Aorta (tissue), 5 donors: ENCODE measurements around the gene RNF32. TPM values are rescaled to one million over a fixed set of nuclear protein-coding genes. Genes with fewer than 3 reads are reported as not detected.

Experiments used
- ATAC-seq: fragments of 200-7000 bp; cut with Tn5 transposase; one replicate; pipeline ENCODE4 v1.9.1; 2022; ENCODE audit warnings: moderate library complexity; ENCODE audit not compliant: low FRiP score
- DNase-seq, 2 donors: peaks; one replicate each; pipeline ENCODE4 v3.0.0-alpha.2; 2020
- H3K27ac ChIP-seq, 2 donors: one replicate each; pipeline ENCODE4 v1.5.1; 2013; ENCODE audit warnings: low read length in 2 of 2, mild to moderate bottlenecking in 2 of 2, moderate library complexity in 2 of 2, control low read depth in 1 of 2, inconsistent platforms in 1 of 2, low read depth in 1 of 2
- H3K27me3 ChIP-seq, 2 donors: one replicate each; pipeline ENCODE4 v1.6.1; 2013; ENCODE audit warnings: control low read depth in 1 of 2, low read length in 1 of 2, mild to moderate bottlenecking in 1 of 2, moderate library complexity in 1 of 2; ENCODE audit not compliant: insufficient read depth in 2 of 2, control insufficient read depth in 1 of 2
- H3K36me3 ChIP-seq, 2 donors: one replicate each; pipeline ENCODE4 v1.6.1; 2013; ENCODE audit warnings: control low read depth in 1 of 2, low read length in 1 of 2, mild to moderate bottlenecking in 1 of 2; ENCODE audit not compliant: insufficient read depth in 2 of 2, control insufficient read depth in 1 of 2
- H3K4me1 ChIP-seq, 2 donors: one replicate each; pipeline ENCODE4 v1.6.1; 2013; ENCODE audit warnings: low read length in 2 of 2, control low read depth in 1 of 2, mild to moderate bottlenecking in 1 of 2, moderate library complexity in 1 of 2; ENCODE audit not compliant: insufficient read depth in 2 of 2, control insufficient read depth in 1 of 2
- H3K4me3 ChIP-seq, 2 donors: one replicate each; pipeline ENCODE4 v1.5.1; 2013; ENCODE audit warnings: low read length in 2 of 2, control low read depth in 1 of 2, mild to moderate bottlenecking in 1 of 2
- H3K9me3 ChIP-seq: one replicate; pipeline ENCODE4 v1.6.1; 2013; ENCODE audit warnings: mild to moderate bottlenecking, low read length; ENCODE audit not compliant: control insufficient read depth
- WGBS, 2 donors: extraction: QIAGEN DNeasy Blood & Tissue Kit; methylation state at CpG; one replicate each; pipeline ENCODE4 v1.1.7; 2013; 5-methylcytosine and 5-hydroxymethylcytosine counted together
- intact Hi-C, 2 donors: fragments of 100-400 bp; cut with DNase I; formaldehyde crosslinking; loops; one replicate each; pipeline versions ENCODE4 v1.14.2 to v1.15.0; 2022
- polyA plus RNA-seq, 2 donors: library from polyadenylated mRNA; stranded (reverse); fragments of 200-250 nt; gene quantifications; one replicate each; pipeline ENCODE4 v1.2.3, GENCODE V29; 2013
- total RNA-seq, 2 donors: library from RNA; stranded (reverse); fragmentation: NEBNext Ultra II Directional; extraction: Animal tissue kit (Norgen Biotek cat#: 25700); gene quantifications; one replicate each; pipeline ENCODE4 v1.2.1, GENCODE V29; 2021
- donor health status: healthy with polysubstance abuse.
- donor health status: Bipolar disorder and iron deficiency.
- donor health status: DM: no; HTN: no; CAD: no.
- donor health status: DM: no; HTN: no; CAD: no.
- donor health status: DM: yes; HTN: yes; CAD: no.

RNF32 gene
- total and polyA plus RNA-seq, 4 donors: 0.20 to 0.72 TPM; not detected in 2

DNA sequence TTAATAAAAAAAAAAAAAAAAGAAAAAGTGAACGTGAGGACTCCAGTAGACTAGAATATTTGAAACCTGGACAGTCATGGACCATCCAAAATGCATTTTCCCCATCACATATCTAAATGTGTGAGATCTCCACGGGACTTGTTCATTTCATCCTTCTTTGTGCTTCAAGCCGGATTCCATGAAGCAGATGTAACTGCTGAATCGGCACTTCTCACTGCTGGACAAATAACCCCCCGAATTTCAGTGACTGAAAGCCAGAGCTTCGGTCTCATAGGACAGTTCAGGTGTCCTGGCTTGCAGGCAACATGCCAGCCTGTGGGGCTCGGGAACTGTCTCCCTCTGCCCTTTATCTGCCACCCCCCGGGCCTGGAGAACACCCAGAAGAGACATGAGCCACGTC, 33.3 kb downstream of the RNF32 start:
- DNase-seq (no peak), ATAC-seq (no peak)
- 85 to 87% methylated on average over 9 of the region's 9 CpGs for WGBS, 2 donors
- no peaks in the 10 kb centered on the region for H3K27me3 ChIP-seq
- H3K36me3 ChIP-seq: peaks cover 3 to 8% of the 10 kb centered on the region in 2 donors
- H3K4me1 ChIP-seq: no peaks in the 10 kb centered on the region
- H3K4me3 ChIP-seq: no peak overlapping the region
- no peak overlapping the region for H3K27ac ChIP-seq
- H3K9me3 ChIP-seq: no peaks in the 10 kb centered on the region
- intact Hi-C loops: no loop called here

DNA sequence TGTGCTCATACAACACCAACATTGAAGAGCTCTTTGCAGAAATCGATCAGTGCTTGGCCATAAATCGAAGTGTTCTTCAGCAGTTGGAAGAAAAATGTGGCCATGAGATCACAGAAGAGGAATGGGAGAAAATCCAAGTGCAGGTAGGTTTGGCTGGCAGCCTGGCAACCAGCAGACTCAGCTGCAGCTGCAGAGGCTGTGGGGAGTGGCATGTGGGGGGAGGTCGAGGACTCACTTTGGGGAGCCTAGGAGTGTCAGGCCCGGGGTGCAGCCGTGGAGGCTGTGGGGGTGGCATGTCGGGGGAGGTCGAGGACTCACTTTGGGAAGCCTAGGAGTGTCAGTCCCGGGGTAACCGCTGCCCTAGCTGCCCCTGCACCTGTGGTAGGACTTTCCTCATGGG, 35.1 kb downstream of the RNF32 start:
- no peaks in the 10 kb centered on the region for H3K4me1 ChIP-seq
- intact Hi-C loops: no loop called here
- no peak overlapping the region for H3K27ac ChIP-seq
- ATAC-seq (no peak), DNase-seq (no peak)
- H3K4me3 ChIP-seq: no peak overlapping the region
- 83 to 84% methylated on average over 8 to 9 of the region's 9 CpGs for WGBS, 2 donors
- H3K9me3 ChIP-seq: no peaks in the 10 kb centered on the region
- H3K36me3 ChIP-seq: peaks cover 3 to 8% of the 10 kb centered on the region in 2 donors
- no peaks in the 10 kb centered on the region for H3K27me3 ChIP-seq

DNA sequence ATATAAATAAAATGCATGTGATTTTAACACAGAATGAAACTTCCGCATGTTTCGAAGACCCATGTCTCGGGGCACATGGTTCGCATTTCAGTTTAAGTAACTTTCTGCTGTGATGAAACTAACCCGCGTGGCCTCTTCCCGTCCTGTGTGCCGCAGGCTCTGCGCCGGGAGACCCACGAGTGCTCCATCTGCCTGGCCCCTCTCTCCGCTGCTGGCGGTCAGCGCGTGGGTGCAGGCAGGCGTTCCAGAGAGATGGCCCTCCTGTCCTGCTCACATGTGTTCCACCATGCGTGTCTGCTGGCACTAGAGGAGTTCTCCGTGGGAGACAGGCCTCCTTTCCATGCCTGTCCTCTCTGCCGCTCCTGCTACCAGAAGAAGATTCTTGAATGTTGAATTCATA, 35.7 kb downstream of the RNF32 start:
- 84 to 97% methylated on average over 19 of the region's 19 CpGs for WGBS, 2 donors
- Histone ChIP-seq H3K36me3 (peaks cover 3 to 8% of the 10 kb centered on the region in 2 donors), H3K9me3 (no peaks in the 10 kb centered on the region), H3K27me3 (no peaks in the 10 kb centered on the region), H3K4me3 (no peak overlapping the region), H3K4me1 (no peaks in the 10 kb centered on the region), H3K27ac (no peak overlapping the region)
- DNase-seq (no peak), ATAC-seq (no peak)
- intact Hi-C loops: no loop called here

DNA sequence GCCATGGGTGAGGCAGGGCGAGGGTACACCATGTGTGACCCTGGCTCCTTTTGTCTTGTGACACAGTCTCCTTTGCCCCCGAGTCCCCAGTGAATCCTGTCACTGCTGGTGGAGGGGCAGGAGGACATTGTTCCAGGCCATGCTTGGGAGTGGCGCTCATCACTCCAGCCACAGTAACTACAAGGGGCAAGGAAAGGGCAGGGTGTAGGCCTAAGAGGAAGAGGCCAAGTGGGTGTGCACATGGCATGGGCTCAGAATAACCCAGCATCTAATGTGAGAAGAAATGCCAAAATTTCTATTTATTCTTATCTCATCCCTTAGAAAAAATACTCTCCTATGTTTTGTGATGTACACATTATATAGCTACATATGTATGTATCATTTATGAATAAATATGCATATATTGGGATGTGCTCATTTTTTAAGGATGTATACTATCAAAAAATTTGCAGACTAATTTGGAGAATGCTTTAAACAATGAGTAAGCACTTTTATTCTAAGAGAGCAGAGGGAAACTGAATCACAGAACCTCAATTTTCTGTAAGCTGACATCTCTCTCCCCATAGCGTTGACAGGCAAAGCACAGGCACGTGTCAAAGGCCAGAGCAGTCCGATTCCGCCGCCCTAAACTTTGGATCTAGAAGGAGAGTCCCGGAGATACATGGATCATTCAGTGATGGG, 36.9 kb downstream of the RNF32 start:
- 94 to 96% methylated on average over 9 of the region's 9 CpGs for WGBS, 2 donors
- H3K27ac ChIP-seq: no peak overlapping the region
- H3K4me1 ChIP-seq: no peaks in the 10 kb centered on the region
- intact Hi-C loops: no loop called here
- H3K4me3 ChIP-seq: no peak overlapping the region
- DNase-seq (no peak), ATAC-seq (no peak)
- H3K36me3 ChIP-seq: peaks cover 3 to 12% of the 10 kb centered on the region in 2 donors
- H3K9me3 ChIP-seq: no peaks in the 10 kb centered on the region
- H3K27me3 ChIP-seq: no peaks in the 10 kb centered on the region

DNA sequence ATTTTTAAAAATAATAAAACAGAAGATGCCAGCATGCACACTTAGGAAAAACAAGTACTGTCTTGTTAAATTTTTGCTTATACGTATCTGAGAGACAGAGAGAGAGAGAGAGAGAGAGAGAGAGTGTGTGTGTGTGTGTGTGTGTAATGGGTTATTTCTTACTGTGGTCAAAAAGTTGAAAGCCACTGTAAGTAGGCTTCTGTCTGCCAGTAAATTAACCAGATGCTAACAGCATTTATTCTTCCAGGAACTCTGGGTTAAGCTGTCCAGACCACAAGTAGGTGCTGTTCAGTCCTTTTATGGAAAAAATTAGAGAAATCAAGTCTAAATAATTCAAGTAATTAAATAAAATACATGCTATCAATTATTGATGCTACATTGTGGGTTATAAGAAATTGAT, 39.7 kb downstream of the RNF32 start:
- Histone ChIP-seq H3K27ac (no peak overlapping the region), H3K36me3 (peaks cover 3 to 12% of the 10 kb centered on the region in 2 donors), H3K27me3 (no peaks in the 10 kb centered on the region), H3K9me3 (no peaks in the 10 kb centered on the region), H3K4me3 (no peak overlapping the region), H3K4me1 (no peaks in the 10 kb centered on the region)
- WGBS, 2 donors: 45 to 87% methylated on average over 1 of the region's 1 CpG
- ATAC-seq (no peak), DNase-seq (no peak)
- intact Hi-C loops: no loop called here

DNA sequence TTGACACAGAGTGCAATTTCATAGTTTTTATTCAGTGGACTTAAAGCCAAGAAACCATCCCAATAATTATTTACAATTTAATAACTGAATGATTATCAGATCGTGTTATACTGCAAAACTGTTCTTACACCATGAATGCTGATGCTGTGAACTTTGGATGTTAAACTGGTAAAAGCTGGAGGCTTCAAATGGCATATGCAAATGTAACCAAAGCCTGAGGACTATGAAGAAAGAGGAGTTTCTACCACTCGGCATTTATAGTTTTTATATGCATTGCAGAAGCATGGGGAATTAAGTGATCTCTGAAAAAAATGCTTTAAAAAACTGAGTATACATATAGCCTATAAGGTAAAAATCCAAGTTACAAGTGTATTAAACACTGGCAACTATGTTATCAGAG, 42.4 kb downstream of the RNF32 start:
- no peak for DNase-seq
- peaks cover 0 to 11% of the 10 kb centered on the region in 2 donors for H3K36me3 ChIP-seq
- H3K27ac ChIP-seq: no peak overlapping the region
- intact Hi-C loops: no loop called here
- ATAC-seq: no peak
- no peaks in the 10 kb centered on the region for H3K9me3 ChIP-seq
- 89 to 95% methylated on average over 2 of the region's 2 CpGs for WGBS, 2 donors
- no peaks in the 10 kb centered on the region for H3K27me3 ChIP-seq
- no peaks in the 10 kb centered on the region for H3K4me1 ChIP-seq
- H3K4me3 ChIP-seq: no peak overlapping the region

DNA sequence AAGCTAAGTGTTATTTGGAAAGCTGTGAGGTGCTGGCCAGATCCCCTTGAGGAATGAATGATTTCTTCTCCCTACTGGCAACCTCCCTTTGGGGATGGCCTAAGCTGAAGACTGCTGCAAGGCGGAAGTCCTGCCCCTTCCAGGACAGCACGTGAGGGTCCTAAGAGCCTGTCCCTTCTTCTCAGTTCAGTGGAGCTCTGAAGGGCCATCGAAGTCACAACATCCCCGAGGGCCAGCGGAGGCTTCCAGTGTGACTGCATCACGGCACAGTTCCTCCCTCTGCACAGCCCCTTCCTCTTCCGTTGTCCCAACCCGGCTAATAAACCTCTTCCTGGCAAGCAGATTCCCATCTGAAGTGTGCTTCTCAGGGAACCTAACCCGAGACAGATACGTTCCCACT, 43.7 kb downstream of the RNF32 start:
- 91 to 93% methylated on average over 10 of the region's 10 CpGs for WGBS, 2 donors
- Histone ChIP-seq H3K36me3 (peaks cover 0 to 6% of the 10 kb centered on the region in 2 donors), H3K4me1 (no peaks in the 10 kb centered on the region), H3K9me3 (no peaks in the 10 kb centered on the region), H3K4me3 (no peak overlapping the region), H3K27me3 (no peaks in the 10 kb centered on the region), H3K27ac (no peak overlapping the region)
- no peak for ATAC-seq
- intact Hi-C loops: no loop called here
- DNase-seq: no peak

DNA sequence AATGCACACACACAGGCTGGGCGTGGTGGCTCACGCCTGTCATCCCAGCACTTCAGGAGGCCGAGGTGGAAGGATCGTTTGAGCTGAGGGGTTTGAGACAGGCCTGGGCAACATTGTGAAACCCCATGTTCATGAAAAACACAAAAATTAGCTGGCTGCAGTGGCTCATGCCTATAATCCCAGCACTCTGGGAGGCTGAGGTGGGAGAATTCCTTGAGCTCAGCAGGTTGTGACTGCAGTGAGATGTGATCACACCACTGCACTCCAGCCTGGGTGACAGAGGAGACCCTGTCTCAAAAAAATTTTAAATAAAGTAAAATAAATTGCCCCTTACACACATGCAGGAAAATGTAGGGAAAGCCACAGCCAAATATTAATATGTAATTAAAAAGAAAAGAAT, 44.1 kb downstream of the RNF32 start:
- Histone ChIP-seq H3K27ac (no peak overlapping the region), H3K9me3 (no peaks in the 10 kb centered on the region), H3K27me3 (no peaks in the 10 kb centered on the region), H3K36me3 (peaks cover 0 to 4% of the 10 kb centered on the region in 2 donors), H3K4me1 (no peaks in the 10 kb centered on the region), H3K4me3 (no peak overlapping the region)
- ATAC-seq: no peak
- WGBS, 2 donors: 90 to 93% methylated on average over 4 of the region's 4 CpGs
- intact Hi-C loops: no loop called here
- no peak for DNase-seq

DNA sequence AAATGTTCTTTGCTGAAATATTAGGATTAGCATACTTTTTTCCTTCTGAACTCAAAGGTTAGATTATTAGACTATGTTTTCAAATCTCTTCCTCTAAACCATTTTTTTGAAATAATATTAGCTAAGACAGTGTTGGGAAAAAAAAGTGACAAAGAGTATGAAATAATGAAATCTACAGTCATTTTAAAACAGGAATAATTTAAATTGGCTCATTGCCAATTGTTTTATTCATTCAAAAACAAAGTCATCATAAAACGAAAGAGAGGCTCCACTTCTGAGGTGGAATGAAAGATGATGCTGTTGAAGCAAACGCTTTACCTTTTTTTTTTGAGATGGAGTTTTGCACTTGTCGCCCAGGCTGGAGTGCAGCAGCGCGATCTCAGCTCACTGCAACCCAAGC, 51.2 kb downstream of the RNF32 start:
- Histone ChIP-seq H3K27me3 (no peaks in the 10 kb centered on the region), H3K27ac (no peak overlapping the region), H3K4me3 (no peak overlapping the region), H3K4me1 (no peaks in the 10 kb centered on the region), H3K36me3 (no peaks in the 10 kb centered on the region), H3K9me3 (peaks cover 2% of the 10 kb centered on the region)
- ATAC-seq (no peak), DNase-seq (no peak)
- 76 to 89% methylated on average over 5 of the region's 5 CpGs for WGBS, 2 donors
- intact Hi-C loops: no loop called here
